K562 (cell line): ENCODE data around the gene CEL. TPM values are rescaled to one million over a fixed set of nuclear protein-coding genes. Genes with fewer than 3 reads are reported as not detected.

ENCODE experiments used
- ATAC-seq: fragments of 200-7000 bp; cut with Tn5 transposase; 3 replicates; pipeline ENCODE4 v1.9.1; 2020; ENCODE audit warnings: moderate library complexity
- BruUV-seq: library from RNA; stranded (reverse); fragments of 400-500 nt; replicated peaks from 2 replicates; lab custom pipeline; 2021; lab: Mats Ljungman, UMichigan
- CTCF ChIA-PET: fragments of 300-600 bp; formaldehyde crosslinking; extraction: SDS; loops from one replicate; lab custom pipeline; 2021; ENCODE audit warnings: low intra/inter-chr PET ratio; lab: Yijun Ruan, JAX
- POLR2A ChIA-PET: fragments of 300-600, 350-650 bp; sonication (Branson Sonifier 250); formaldehyde crosslinking; extraction: SDS; loops from one replicate; lab custom pipeline; 2021; ENCODE audit warnings: antibody characterized with exemption, inconsistent platforms; lab: Yijun Ruan, JAX
- DNase-seq, 4 experiments: peaks; one replicate each; pipeline versions ENCODE4 v3.0.0 to v3.0.0-alpha.2; 2011 to 2018; ENCODE audit warnings: low spot score in 3 of 4, mixed read lengths in 3 of 4; ENCODE audit errors: extremely low read depth in 1 of 4
- FAIRE-seq: peaks from 2 replicates; lab custom pipeline; 2011; peaks lifted over from hg19 to GRCh38; lab: Jason Lieb, UNC
- H2AFZ ChIP-seq: 2 replicates; pipeline ENCODE4 v1.6.0; 2011; ENCODE audit warnings: low read depth, low read length, control low read depth, inconsistent platforms
- H3K27ac ChIP-seq: fragments of 200-600 bp; 3 replicates; pipeline ENCODE4 v1.8.0; 2011; ENCODE audit warnings: low read depth, mild to moderate bottlenecking, control low read depth, inconsistent platforms, low read length, moderate library complexity, mixed read lengths; ENCODE audit errors: extremely low read depth
- H3K27me3 ChIP-seq, 2 experiments: fragments of 300-600 bp in 1 of 2; 2 replicates in 1 of 2; 3 replicates in 1 of 2; pipeline versions ENCODE4 v1.6.0 to v1.8.0; 2011; ENCODE audit warnings: inconsistent platforms in 2 of 2, low read length in 2 of 2, mild to moderate bottlenecking in 1 of 2, mixed read lengths in 1 of 2, moderate library complexity in 1 of 2; ENCODE audit not compliant: control insufficient read depth in 2 of 2, insufficient read depth in 2 of 2
- H3K36me3 ChIP-seq: fragments of 300-600 bp; 3 replicates; pipeline ENCODE4 v1.8.0; 2011; ENCODE audit warnings: mild to moderate bottlenecking, low read length, inconsistent platforms; ENCODE audit not compliant: control insufficient read depth, insufficient read depth
- H3K4me1 ChIP-seq, 2 experiments: fragments of 200-600 bp in 1 of 2; replicated peaks in 1 of 2; 2 replicates in 1 of 2; 3 replicates in 1 of 2; pipeline versions ENCODE4 v1.5.1 to v1.8.0; 2011; ENCODE audit warnings: inconsistent platforms in 2 of 2, low read length in 2 of 2, mild to moderate bottlenecking in 1 of 2, mixed read lengths in 1 of 2, moderate library complexity in 1 of 2; ENCODE audit not compliant: control insufficient read depth in 2 of 2, insufficient read depth in 2 of 2
- H3K4me2 ChIP-seq: 2 replicates; pipeline ENCODE4 v1.6.1; 2011; ENCODE audit warnings: low read length, control low read depth, inconsistent platforms, mixed read lengths; ENCODE audit not compliant: insufficient read depth
- H3K4me3 ChIP-seq: fragments of 200-600 bp; sonication (generic), shearing (Covaris generic); 2 replicates; pipeline ENCODE4 v1.5.1; 2016; ENCODE audit warnings: control low read depth, inconsistent platforms
- H3K79me2 ChIP-seq: fragments of 200-600 bp; 3 replicates; pipeline ENCODE4 v1.8.0; 2011; ENCODE audit warnings: low read length, inconsistent platforms; ENCODE audit not compliant: control insufficient read depth, insufficient read depth
- H3K9ac ChIP-seq, 2 experiments: 2 replicates each; pipeline versions ENCODE4 v1.6.0 to v1.6.1; 2011; ENCODE audit warnings: low read depth in 2 of 2, low read length in 2 of 2, control low read depth in 1 of 2, inconsistent platforms in 1 of 2, mild to moderate bottlenecking in 1 of 2, mixed read lengths in 1 of 2; ENCODE audit not compliant: insufficient read depth in 1 of 2
- H3K9me1 ChIP-seq: one replicate; pipeline ENCODE4 v1.6.0; 2011; ENCODE audit warnings: inconsistent platforms, mild to moderate bottlenecking, low read length, moderate library complexity; ENCODE audit not compliant: control insufficient read depth, insufficient read depth
- H3K9me3 ChIP-seq: replicated peaks from 2 replicates; pipeline ENCODE4 v1.5.1; 2011; ENCODE audit warnings: low read depth, low read length, inconsistent platforms; ENCODE audit not compliant: control insufficient read depth, insufficient read depth
- H4K20me1 ChIP-seq: replicated peaks from 2 replicates; pipeline ENCODE4 v1.6.1; 2011; ENCODE audit warnings: low read length, inconsistent platforms, mixed read lengths; ENCODE audit not compliant: control insufficient read depth, insufficient read depth
- EP400 ChIP-seq: fragments of 450-650 bp; IDR thresholded peaks from 2 replicates; pipeline ENCODE4 v1.6.1; 2017; ENCODE audit warnings: antibody characterized with exemption, mild to moderate bottlenecking, moderate library complexity
- FOXK2 ChIP-seq, 2 experiments: fragments of 450-650 bp; IDR thresholded peaks in 1 of 2; conservative IDR thresholded peaks in 1 of 2; 2 replicates each; pipeline ENCODE4 v1.6.1; 2016; ENCODE audit warnings: low read depth in 2 of 2, mild to moderate bottlenecking in 1 of 2
- HNRNPL ChIP-seq: fragments of 200-400 bp; formaldehyde crosslinking; IDR thresholded peaks from 2 replicates; pipeline ENCODE4 v1.6.1; 2017; ENCODE audit warnings: low read depth, mild to moderate bottlenecking, low read length
- NR2C2 ChIP-seq, 2 experiments: fragments of 200-800 bp in 1 of 2; sonication (Bioruptor generic) in 1 of 2; sonication (generic) in 1 of 2; formaldehyde crosslinking in 1 of 2; IDR thresholded peaks; 2 replicates each; pipeline versions ENCODE4 v1.6.1 to v1.8.0; 2016 to 2022; ENCODE audit warnings: mild to moderate bottlenecking in 1 of 2, missing compliant biosample characterization in 1 of 2, missing genetic modification characterization in 1 of 2, missing genetic modification reagents in 1 of 2
- TEAD4 ChIP-seq, 2 experiments: sonication (generic) in 1 of 2; formaldehyde crosslinking in 1 of 2; IDR thresholded peaks; 2 replicates each; pipeline versions ENCODE4 v1.6.1 to v1.8.0; 2012 to 2022; ENCODE audit warnings: borderline replicate concordance in 1 of 2, inconsistent platforms in 1 of 2, low read length in 1 of 2, mild to moderate bottlenecking in 1 of 2, missing genetic modification reagents in 1 of 2
- ZNF668 ChIP-seq: fragments of 250-450 bp; sonication (Bioruptor Pico); IDR thresholded peaks from 2 replicates; pipeline ENCODE4 v1.8.0; 2022; ENCODE audit warnings: mild to moderate bottlenecking, inconsistent platforms
- WGBS: fragments of 100-300 bp; shearing (Covaris generic); methylation state at CpG from one replicate; pipeline ENCODE4 v1.1.6; 2016; ENCODE audit warnings: low coverage, mixed read lengths; ENCODE audit not compliant: insufficient coverage; ENCODE audit errors: missing lambda C conversion rate; 5-methylcytosine and 5-hydroxymethylcytosine counted together
- in situ Hi-C: fragments of 300-500 bp; cut with MboI; formaldehyde crosslinking; loops from 4 replicates; pipeline ENCODE4 v1.15.0; 2018; ENCODE audit warnings: inconsistent platforms, mixed read lengths
- intact Hi-C: fragments of 100-400 bp; cut with micrococcal nuclease; formaldehyde crosslinking; loops from 2 replicates; pipeline ENCODE4 v1.14.2; 2022
- polyA plus RNA-seq, 8 experiments: library from polyadenylated mRNA; depleted of rRNA in 4 of 8; stranded (reverse) in 5 of 8; unstranded in 3 of 8; fragments of >200 nt; fragmentation: Nextera tagmentation in 2 of 8; fragmentation: Illumina TruSeq in 1 of 8; extraction: Ambion mirVana in 2 of 8; extraction: Trizol in 1 of 8; gene quantifications; 2 replicates each; pipeline versions ENCODE4 v1.2.1 to v1.2.3, GENCODE V29; 2011 to 2014; ENCODE audit warnings: inconsistent platforms in 1 of 8, missing spikeins in 1 of 8
- total RNA-seq, 7 experiments: library from RNA; depleted of rRNA in 6 of 7; stranded (reverse); fragments of >200 nt in 6 of 7; fragmentation: Illumina TruSeq in 2 of 7; extraction: Trizol in 2 of 7; gene quantifications; 2 replicates each; pipeline versions ENCODE4 v1.2.1 to v1.2.3, GENCODE V29; 2011 to 2021; ENCODE audit warnings: low replicate concordance in 1 of 7
- TF ChIP-seq, protein P1 (sequence below): fragments of 450-650 bp; IDR thresholded peaks from 2 replicates; pipeline ENCODE4 v1.6.1; 2016; ENCODE audit warnings: antibody characterized with exemption
- TF ChIP-seq, protein P2 (sequence below): sonication (generic); formaldehyde crosslinking; IDR thresholded peaks from 2 replicates; pipeline ENCODE4 v1.8.1; 2023; ENCODE audit warnings: mild to moderate bottlenecking, missing genetic modification reagents
- TF ChIP-seq, protein P3 (sequence below), 2 experiments: fragments of 450-650 bp in 1 of 2; sonication (generic) in 1 of 2; formaldehyde crosslinking; conservative IDR thresholded peaks; 2 replicates each; pipeline versions ENCODE4 v1.4.0 to v1.8.1; 2020 to 2022; ENCODE audit warnings: mild to moderate bottlenecking in 1 of 2, missing genetic modification reagents in 1 of 2
- TF ChIP-seq, protein P4 (sequence below): fragments of 450-650 bp; IDR thresholded peaks from 2 replicates; pipeline ENCODE4 v1.6.1; 2018; ENCODE audit warnings: mild to moderate bottlenecking, low read depth; ENCODE audit not compliant: partially characterized antibody

Gene CEL
- total and polyA plus RNA-seq, 9 of the 15 experiments (the other 6 are each of a cell fraction or from before 2014, with no cell fraction given): 0.09 to 3.0 (median 0.51) TPM; not detected in 2

DNA sequence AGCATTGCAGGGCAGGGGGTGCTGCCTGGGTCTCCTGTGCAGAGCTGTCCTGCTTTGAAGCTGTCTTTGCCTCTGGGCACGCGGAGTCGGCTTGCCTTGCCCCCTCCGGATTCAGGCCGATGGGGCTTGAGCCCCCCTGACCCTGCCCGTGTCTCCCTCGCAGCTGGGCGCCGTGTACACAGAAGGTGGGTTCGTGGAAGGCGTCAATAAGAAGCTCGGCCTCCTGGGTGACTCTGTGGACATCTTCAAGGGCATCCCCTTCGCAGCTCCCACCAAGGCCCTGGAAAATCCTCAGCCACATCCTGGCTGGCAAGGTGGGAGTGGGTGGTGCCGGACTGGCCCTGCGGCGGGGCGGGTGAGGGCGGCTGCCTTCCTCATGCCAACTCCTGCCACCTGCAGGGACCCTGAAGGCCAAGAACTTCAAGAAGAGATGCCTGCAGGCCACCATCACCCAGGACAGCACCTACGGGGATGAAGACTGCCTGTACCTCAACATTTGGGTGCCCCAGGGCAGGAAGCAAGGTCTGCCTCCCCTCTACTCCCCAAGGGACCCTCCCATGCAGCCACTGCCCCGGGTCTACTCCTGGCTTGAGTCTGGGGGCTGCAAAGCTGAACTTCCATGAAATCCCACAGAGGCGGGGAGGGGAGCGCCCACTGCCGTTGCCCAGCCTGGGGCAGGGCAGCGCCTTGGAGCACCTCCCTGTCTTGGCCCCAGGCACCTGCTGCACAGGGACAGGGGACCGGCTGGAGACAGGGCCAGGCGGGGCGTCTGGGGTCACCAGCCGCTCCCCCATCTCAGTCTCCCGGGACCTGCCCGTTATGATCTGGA lies 2.7 kb downstream of the CEL start:
- peaks cover 8 to 41% of the 10 kb centered on the region in 2 experiments for H3K4me1 ChIP-seq
- CTCF ChIA-PET: no interaction called here
- no peak overlapping the region for H3K27ac ChIP-seq
- H3K79me2 ChIP-seq: no peaks in the 10 kb centered on the region
- H3K9ac ChIP-seq: peak overlapping the region in 1 of 2 experiments; percentile 35; a peak in 1 of 4 replicates
- intact Hi-C loops: no loop called here
- H3K36me3 ChIP-seq: no peaks in the 10 kb centered on the region
- no TSS peak for BruUV-seq
- H3K4me2 ChIP-seq: no peak overlapping the region
- H3K9me1 ChIP-seq: no peaks in the 10 kb centered on the region
- FAIRE-seq (no peak), DNase-seq (no peak), ATAC-seq (no peak)
- no peaks in the 10 kb centered on the region for H3K27me3 ChIP-seq
- TF ChIP-seq, protein P1, sequence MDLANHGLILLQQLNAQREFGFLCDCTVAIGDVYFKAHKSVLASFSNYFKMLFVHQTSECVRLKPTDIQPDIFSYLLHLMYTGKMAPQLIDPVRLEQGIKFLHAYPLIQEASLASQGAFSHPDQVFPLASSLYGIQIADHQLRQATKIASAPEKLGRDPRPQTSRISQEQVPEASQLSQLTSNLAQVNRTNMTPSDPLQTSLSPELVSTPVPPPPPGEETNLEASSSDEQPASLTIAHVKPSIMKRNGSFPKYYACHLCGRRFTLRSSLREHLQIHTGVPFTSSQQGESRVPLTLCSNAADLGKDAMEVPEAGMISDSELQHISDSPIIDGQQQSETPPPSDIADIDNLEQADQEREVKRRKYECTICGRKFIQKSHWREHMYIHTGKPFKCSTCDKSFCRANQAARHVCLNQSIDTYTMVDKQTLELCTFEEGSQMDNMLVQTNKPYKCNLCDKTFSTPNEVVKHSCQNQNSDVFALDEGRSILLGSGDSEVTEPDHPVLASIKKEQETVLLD: no peak
- no peak for TF ChIP-seq ZNF668 (CRISPR knock-in tag)
- TF ChIP-seq HNRNPL: no peak
- TF ChIP-seq, protein P2, sequence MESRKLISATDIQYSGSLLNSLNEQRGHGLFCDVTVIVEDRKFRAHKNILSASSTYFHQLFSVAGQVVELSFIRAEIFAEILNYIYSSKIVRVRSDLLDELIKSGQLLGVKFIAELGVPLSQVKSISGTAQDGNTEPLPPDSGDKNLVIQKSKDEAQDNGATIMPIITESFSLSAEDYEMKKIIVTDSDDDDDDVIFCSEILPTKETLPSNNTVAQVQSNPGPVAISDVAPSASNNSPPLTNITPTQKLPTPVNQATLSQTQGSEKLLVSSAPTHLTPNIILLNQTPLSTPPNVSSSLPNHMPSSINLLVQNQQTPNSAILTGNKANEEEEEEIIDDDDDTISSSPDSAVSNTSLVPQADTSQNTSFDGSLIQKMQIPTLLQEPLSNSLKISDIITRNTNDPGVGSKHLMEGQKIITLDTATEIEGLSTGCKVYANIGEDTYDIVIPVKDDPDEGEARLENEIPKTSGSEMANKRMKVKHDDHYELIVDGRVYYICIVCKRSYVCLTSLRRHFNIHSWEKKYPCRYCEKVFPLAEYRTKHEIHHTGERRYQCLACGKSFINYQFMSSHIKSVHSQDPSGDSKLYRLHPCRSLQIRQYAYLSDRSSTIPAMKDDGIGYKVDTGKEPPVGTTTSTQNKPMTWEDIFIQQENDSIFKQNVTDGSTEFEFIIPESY (CRISPR knock-in tag): no peak
- no peak for TF ChIP-seq TEAD4 (IDR thresholded peaks at IDR 0.05; ENCODE audit: low read length)
- no peak for TF ChIP-seq TEAD4 (CRISPR knock-in tag; IDR thresholded peaks at IDR 0.05; ENCODE audit: borderline replicate concordance)
- TF ChIP-seq, protein P3, sequence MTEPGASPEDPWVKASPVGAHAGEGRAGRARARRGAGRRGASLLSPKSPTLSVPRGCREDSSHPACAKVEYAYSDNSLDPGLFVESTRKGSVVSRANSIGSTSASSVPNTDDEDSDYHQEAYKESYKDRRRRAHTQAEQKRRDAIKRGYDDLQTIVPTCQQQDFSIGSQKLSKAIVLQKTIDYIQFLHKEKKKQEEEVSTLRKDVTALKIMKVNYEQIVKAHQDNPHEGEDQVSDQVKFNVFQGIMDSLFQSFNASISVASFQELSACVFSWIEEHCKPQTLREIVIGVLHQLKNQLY (CRISPR knock-in tag; conservative IDR thresholded peaks at IDR 0.05): no peak
- no peak for TF ChIP-seq FOXK2 (conservative IDR thresholded peaks at IDR 0.05 in 1 of 2, IDR thresholded peaks at IDR 0.05 in 1 of 2; ENCODE audit: low read depth in 2 of 2)
- TF ChIP-seq EP400: no peak
- TF ChIP-seq, protein P4, sequence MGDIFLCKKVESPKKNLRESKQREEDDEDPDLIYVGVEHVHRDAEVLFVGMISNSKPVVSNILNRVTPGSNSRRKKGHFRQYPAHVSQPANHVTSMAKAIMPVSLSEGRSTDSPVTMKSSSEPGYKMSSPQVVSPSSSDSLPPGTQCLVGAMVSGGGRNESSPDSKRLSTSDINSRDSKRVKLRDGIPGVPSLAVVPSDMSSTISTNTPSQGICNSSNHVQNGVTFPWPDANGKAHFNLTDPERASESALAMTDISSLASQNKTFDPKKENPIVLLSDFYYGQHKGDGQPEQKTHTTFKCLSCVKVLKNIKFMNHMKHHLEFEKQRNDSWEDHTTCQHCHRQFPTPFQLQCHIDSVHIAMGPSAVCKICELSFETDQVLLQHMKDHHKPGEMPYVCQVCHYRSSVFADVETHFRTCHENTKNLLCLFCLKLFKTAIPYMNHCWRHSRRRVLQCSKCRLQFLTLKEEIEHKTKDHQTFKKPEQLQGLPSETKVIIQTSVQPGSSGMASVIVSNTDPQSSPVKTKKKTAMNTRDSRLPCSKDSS: no peak
- no peak for TF ChIP-seq NR2C2 (CRISPR knock-in tag; IDR thresholded peaks at IDR 0.05)
- TF ChIP-seq NR2C2 (tag; IDR thresholded peaks at IDR 0.05): no peak
- WGBS: 80% methylated on average over 21 of the region's 30 CpGs
- no peaks in the 10 kb centered on the region; the same call in 1 of the 2 replicates for H4K20me1 ChIP-seq
- H3K9me3 ChIP-seq: no peaks in the 10 kb centered on the region
- H3K4me3 ChIP-seq: no peak overlapping the region
- in situ Hi-C loops: no loop called here
- POLR2A ChIA-PET: interaction anchor here (0.6 to 1.2 kb wide), 3 partner anchors 10 to 67 kb away, joined by 3 to 5 read pairs (median 4); partner anchors contain the start of gene GTF3C5
- no peak overlapping the region for H2AFZ ChIP-seq
